Mucosa of descending colon (tissue), 3 donors: ENCODE data around the gene ARHGAP21. TPM values are rescaled to one million over a fixed set of nuclear protein-coding genes. Genes with fewer than 3 reads are reported as not detected.
"Not testable (repeated sequence)": the region's sequence is repeated elsewhere in the genome, so short reads cannot be mapped to it uniquely, and the experiment has no call there.

ENCODE experiments used
- ATAC-seq: fragments of 200-7000 bp; cut with Tn5 transposase; one replicate; pipeline ENCODE4 v1.9.1; 2020; ENCODE audit warnings: mild to moderate bottlenecking, moderate library complexity
- DNase-seq, 3 donors: peaks; one replicate each; pipeline ENCODE4 v3.0.0-alpha.2; 2020
- H3K36me3 ChIP-seq: fragments of 200-600 bp; one replicate; pipeline ENCODE4 v1.8.0; 2021; ENCODE audit warnings: low read depth, mild to moderate bottlenecking
- H3K4me1 ChIP-seq: fragments of 200-600 bp; one replicate; pipeline ENCODE4 v1.8.0; 2021; ENCODE audit warnings: low read depth, mild to moderate bottlenecking
- H3K4me3 ChIP-seq: fragments of 200-600 bp; one replicate; pipeline ENCODE4 v1.8.0; 2021; ENCODE audit warnings: mild to moderate bottlenecking
- H3K9me3 ChIP-seq: fragments of 200-600 bp; one replicate; pipeline ENCODE4 v1.8.0; 2021; ENCODE audit warnings: mild to moderate bottlenecking
- intact Hi-C, 2 donors: fragments of 100-400 bp; cut with DNase I in 1 of 2; cut with micrococcal nuclease in 1 of 2; formaldehyde crosslinking; loops; one replicate each; pipeline versions ENCODE4 v1.11.0 to v1.11.1; 2022; cut with DNase I, micrococcal nuclease
- total RNA-seq, 3 donors: library from RNA; stranded (reverse); fragmentation: NEBNext Ultra II Directional in 2 of 3; extraction: Animal tissue kit (Norgen Biotek cat#: 25700) in 2 of 3; gene quantifications; one replicate each; pipeline versions ENCODE4 v1.2.1 to v1.2.4, GENCODE V29; 2021 to 2023
- TF ChIP-seq, protein P1 (sequence below): fragments of 200-600 bp; IDR thresholded peaks from one replicate; pipeline ENCODE4 v1.8.0; 2022; ENCODE audit warnings: antibody characterized with exemption, mild to moderate bottlenecking
- donor health status: DM: no; HTN: no; CAD: no; lungs with moderate emphysema.
- donor health status: DM: no; HTN: no; CAD: no.
- donor health status: DM: no; HTN: yes; CAD: no.

The ARHGAP21 gene
- total RNA-seq, 3 donors from 2014 or later, result 91.3 to 127 (median 109) TPM

- TF ChIP-seq, protein P1, sequence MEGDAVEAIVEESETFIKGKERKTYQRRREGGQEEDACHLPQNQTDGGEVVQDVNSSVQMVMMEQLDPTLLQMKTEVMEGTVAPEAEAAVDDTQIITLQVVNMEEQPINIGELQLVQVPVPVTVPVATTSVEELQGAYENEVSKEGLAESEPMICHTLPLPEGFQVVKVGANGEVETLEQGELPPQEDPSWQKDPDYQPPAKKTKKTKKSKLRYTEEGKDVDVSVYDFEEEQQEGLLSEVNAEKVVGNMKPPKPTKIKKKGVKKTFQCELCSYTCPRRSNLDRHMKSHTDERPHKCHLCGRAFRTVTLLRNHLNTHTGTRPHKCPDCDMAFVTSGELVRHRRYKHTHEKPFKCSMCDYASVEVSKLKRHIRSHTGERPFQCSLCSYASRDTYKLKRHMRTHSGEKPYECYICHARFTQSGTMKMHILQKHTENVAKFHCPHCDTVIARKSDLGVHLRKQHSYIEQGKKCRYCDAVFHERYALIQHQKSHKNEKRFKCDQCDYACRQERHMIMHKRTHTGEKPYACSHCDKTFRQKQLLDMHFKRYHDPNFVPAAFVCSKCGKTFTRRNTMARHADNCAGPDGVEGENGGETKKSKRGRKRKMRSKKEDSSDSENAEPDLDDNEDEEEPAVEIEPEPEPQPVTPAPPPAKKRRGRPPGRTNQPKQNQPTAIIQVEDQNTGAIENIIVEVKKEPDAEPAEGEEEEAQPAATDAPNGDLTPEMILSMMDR, result no peak
- no peaks in the 10 kb centered on the region for H3K36me3 ChIP-seq
- DNase-seq (no peak), ATAC-seq (no peak)
- intact Hi-C loops, result no loop called here
- H3K4me1 ChIP-seq, result no peaks in the 10 kb centered on the region
- no peak overlapping the region for H3K4me3 ChIP-seq
- H3K9me3 ChIP-seq, result no peaks in the 10 kb centered on the region
Measured at GRCh38 chr10:24759672-24760071, 36.0 kb upstream of the ARHGAP21 start.

GRCh38 chr10:24758254-24758653, 34.6 kb upstream of the ARHGAP21 start:
- intact Hi-C loops, ATAC-seq, H3K36me3 ChIP-seq: not testable (repeated sequence)

DNA sequence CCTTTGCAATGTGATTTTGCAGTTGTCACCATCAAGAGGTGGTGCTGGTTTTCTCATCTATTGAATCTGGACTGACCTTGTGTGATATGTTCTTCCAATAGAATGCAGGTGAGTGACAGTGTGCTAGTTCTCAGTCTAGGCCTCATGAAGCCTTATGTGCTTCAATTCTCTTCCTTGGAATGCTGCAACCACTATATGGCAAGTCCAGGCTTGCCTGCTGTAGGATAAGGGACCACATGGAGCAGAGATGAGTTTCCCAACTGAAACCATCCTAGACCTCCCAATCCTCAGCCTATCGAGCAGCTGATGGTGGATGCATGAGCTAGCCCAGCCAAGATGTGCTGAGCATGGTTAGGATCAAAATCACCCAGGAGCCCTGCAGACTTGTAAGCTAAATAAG, 32.6 kb upstream of the ARHGAP21 start:
- Histone ChIP-seq H3K9me3 (no peaks in the 10 kb centered on the region), H3K4me3 (no peak overlapping the region), H3K36me3 (no peaks in the 10 kb centered on the region), H3K4me1 (no peaks in the 10 kb centered on the region)
- DNase-seq (no peak), ATAC-seq (no peak)
- TF ChIP-seq, protein P1, result no peak
- intact Hi-C loops, result no loop called here

More at GRCh38 chr10:24758254-24758653, 34.6 kb upstream of the ARHGAP21 start:
- not testable (repeated sequence) for DNase-seq, H3K4me3 ChIP-seq, H3K9me3 ChIP-seq, H3K4me1 ChIP-seq

DNA sequence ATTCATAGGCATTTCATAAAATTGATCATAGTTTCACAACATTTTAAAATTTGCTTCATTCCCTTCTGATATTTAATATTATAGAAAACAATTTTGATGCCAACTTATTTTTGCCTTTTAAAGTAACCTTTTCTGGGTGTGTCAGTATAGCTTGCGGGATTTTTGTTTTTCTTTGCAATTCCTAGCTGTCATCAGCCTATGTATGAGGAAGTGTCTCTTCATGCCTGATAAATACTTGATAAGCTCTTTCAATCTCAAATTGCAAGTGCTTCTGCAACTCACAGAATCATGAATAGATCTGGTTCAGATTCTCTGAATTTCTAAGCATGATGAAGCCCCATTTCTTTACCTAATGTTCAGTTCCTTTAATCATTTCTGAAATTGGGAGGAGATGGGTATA, 28.0 kb upstream of the ARHGAP21 start:
- no peaks in the 10 kb centered on the region for H3K4me1 ChIP-seq
- TF ChIP-seq, protein P1, result no peak
- no peak for DNase-seq

GRCh38 chr10:24750695-24751094, 27.0 kb upstream of the ARHGAP21 start:
- DNase-seq, result no peak
- Histone ChIP-seq H3K4me1 (no peaks in the 10 kb centered on the region), H3K9me3 (no peaks in the 10 kb centered on the region), H3K4me3 (no peak overlapping the region), H3K36me3 (no peaks in the 10 kb centered on the region)
- TF ChIP-seq, protein P1, result no peak
- intact Hi-C loops, result no loop called here
- no peak for ATAC-seq

More for the DNA sequence above, 28.0 kb upstream of the ARHGAP21 start:
- Histone ChIP-seq H3K36me3 (no peaks in the 10 kb centered on the region), H3K9me3 (no peaks in the 10 kb centered on the region), H3K4me3 (no peak overlapping the region)
- no peak for ATAC-seq
- intact Hi-C loops, result no loop called here

DNA sequence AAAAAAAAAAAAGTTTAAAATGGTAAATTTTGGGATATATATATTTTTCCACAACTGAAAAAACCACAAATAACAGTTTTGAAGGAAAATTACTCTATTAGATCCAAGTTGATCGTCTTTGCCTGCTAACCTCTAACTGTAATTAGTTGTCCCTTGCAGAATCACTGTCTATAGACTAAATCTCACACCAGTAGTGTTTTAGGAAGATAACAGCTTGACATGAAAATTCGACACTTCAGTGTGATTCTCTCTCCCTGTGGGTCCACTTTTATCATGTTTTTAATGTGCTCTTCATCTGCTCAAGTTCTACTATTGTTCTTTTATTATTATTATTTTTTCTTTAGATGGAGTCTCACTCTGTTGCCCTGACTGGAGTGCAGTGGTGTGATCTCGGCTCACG, 24.5 kb upstream of the ARHGAP21 start:
- no peak overlapping the region for H3K4me3 ChIP-seq
- H3K9me3 ChIP-seq, result no peaks in the 10 kb centered on the region
- H3K4me1 ChIP-seq, result no peaks in the 10 kb centered on the region
- DNase-seq (no peak), ATAC-seq (no peak)
- intact Hi-C loops, result no loop called here
- TF ChIP-seq, protein P1, result no peak
- H3K36me3 ChIP-seq, result no peaks in the 10 kb centered on the region
